ENCODE measurements around the gene HGS.

Gene HGS

DNA sequence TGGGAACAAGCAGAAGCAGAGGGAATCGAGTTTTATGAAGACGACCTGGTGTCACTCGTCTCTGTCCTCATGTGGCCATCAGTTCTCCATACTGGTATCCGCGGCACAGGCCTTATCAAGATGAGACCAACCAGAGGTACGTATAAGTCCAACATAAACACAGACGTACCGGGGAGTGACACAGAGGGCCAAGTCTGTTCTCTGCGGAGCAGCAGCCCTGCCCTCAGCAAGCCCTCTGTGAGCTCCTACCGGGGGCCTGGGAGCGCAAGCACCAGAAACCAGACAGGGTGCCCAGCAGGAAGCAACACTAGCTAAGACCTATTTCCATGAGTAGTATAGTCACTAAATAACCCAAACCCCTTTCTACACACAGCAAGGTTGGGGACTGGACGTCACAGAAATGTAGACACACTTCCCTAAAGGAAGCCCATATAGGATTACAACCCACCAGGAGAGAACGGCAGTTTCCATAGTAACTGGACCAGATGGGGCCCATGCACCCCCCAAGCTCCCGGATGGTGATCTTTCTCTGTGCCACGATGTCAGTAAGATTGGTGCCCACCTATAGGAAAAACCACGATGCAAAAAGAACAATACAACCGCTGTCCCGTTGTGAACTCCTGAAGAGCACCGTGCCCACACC, 1.1 kb upstream of the HGS start:
- DNase-seq (ENCODE audit: extremely low read depth, insufficient read length): no peak
- Histone ChIP-seq H3K27me3 (replicated peaks; ENCODE audit: control insufficient read depth, insufficient read depth, low read length) (no peaks in the 10 kb centered on the region), H3K36me3 (ENCODE audit: control insufficient read depth, insufficient read depth, low read length) (peaks cover 21% of the 10 kb centered on the region), H3K4me3 (replicated peaks; ENCODE audit: low read depth, low read length) (peak overlapping the region; percentile 92)
- TF ChIP-seq, protein P1, sequence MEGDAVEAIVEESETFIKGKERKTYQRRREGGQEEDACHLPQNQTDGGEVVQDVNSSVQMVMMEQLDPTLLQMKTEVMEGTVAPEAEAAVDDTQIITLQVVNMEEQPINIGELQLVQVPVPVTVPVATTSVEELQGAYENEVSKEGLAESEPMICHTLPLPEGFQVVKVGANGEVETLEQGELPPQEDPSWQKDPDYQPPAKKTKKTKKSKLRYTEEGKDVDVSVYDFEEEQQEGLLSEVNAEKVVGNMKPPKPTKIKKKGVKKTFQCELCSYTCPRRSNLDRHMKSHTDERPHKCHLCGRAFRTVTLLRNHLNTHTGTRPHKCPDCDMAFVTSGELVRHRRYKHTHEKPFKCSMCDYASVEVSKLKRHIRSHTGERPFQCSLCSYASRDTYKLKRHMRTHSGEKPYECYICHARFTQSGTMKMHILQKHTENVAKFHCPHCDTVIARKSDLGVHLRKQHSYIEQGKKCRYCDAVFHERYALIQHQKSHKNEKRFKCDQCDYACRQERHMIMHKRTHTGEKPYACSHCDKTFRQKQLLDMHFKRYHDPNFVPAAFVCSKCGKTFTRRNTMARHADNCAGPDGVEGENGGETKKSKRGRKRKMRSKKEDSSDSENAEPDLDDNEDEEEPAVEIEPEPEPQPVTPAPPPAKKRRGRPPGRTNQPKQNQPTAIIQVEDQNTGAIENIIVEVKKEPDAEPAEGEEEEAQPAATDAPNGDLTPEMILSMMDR (IDR thresholded peaks at IDR 0.05; ENCODE audit: insufficient read depth, low read length, poor library complexity, severe bottlenecking): no peak

DNA sequence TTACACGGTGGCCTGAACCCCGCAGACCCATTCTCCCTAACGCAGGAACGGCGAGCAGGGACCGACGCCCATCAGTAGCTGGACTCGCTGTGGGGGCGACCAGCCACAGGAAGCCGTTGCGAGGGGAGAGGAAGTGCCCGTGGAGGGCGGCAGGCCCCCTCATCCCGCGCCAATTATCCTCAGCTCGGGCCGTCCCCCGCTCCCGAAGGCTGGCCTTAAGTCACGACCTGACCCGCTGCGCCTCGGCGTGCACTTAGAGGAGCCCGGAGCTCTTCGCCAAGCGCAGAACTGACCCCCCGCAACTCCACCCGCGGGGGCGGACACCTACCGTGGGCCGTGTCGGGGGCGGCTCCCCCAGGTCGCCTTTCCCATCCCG, 615 bp upstream of the HGS start:
- DNase-seq (ENCODE audit: extremely low read depth, insufficient read length): no peak
- H3K4me3 ChIP-seq (replicated peaks; ENCODE audit: low read depth, low read length): peak overlapping the region; percentile 92
- H3K36me3 ChIP-seq (ENCODE audit: control insufficient read depth, insufficient read depth, low read length): peaks cover 24% of the 10 kb centered on the region
- no peaks in the 10 kb centered on the region for H3K27me3 ChIP-seq (replicated peaks; ENCODE audit: control insufficient read depth, insufficient read depth, low read length)
- TF ChIP-seq, protein P1 (IDR thresholded peaks at IDR 0.05; ENCODE audit: insufficient read depth, low read length, poor library complexity, severe bottlenecking): no peak

- TF ChIP-seq, protein P1 (IDR thresholded peaks at IDR 0.05; ENCODE audit: insufficient read depth, low read length, poor library complexity, severe bottlenecking): no peak
- Histone ChIP-seq H3K4me3 (replicated peaks; ENCODE audit: low read depth, low read length) (peak overlapping the region; percentile 90), H3K36me3 (ENCODE audit: control insufficient read depth, insufficient read depth, low read length) (peaks cover 36% of the 10 kb centered on the region), H3K27me3 (replicated peaks; ENCODE audit: control insufficient read depth, insufficient read depth, low read length) (no peaks in the 10 kb centered on the region)
- DNase-seq (ENCODE audit: extremely low read depth, insufficient read length): no peak
Measured at GRCh38 chr17:81684442-81684911, 666 bp downstream of the HGS start.

DNA sequence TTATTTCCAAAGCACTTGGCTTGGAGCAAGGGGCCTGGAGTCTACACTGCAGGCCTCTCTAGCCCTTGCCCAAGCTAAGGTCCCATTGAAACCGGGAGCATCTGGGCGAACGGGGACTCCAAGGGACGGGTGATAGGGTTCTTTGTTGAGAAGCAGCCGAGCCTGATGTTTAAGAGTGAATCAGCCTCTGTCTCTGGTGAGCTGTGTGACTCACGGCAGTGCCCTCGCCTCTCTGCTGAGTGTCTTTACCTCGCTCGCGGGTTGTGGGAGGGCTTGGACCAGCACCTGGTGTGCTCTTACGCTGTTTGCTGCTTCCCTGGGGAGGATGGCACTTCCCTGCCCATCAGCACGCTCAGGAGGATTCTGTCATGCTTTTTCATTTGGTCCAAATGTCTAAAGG, 1.3 kb downstream of the HGS start:
- DNase-seq (ENCODE audit: extremely low read depth, insufficient read length): no peak
- TF ChIP-seq, protein P1 (IDR thresholded peaks at IDR 0.05; ENCODE audit: insufficient read depth, low read length, poor library complexity, severe bottlenecking): no peak
- H3K27me3 ChIP-seq (replicated peaks; ENCODE audit: control insufficient read depth, insufficient read depth, low read length): no peaks in the 10 kb centered on the region
- peak overlapping the region; percentile 90 for H3K4me3 ChIP-seq (replicated peaks; ENCODE audit: low read depth, low read length)
- peaks cover 39% of the 10 kb centered on the region for H3K36me3 ChIP-seq (ENCODE audit: control insufficient read depth, insufficient read depth, low read length)

DNA sequence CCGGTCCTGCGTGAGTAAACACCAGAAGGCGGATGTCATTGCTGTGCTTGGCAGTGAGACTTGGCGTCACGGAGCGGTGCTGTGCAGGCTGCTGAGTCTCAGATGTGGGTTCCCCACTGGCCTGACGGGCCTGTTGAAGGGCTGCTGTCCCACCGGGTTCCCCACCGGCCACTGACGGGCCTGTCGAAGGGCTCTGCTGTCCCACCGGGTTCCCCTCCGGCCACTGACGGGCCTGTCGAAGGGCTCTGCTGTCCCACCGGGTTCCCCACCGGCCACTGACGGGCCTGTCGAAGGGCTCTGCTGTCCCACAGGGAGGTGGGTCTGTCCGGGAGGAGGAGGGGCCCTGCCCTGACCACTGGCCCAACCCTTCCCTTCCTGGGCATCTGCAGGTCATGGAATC, 2.8 kb downstream of the HGS start:
- H3K36me3 ChIP-seq (ENCODE audit: control insufficient read depth, insufficient read depth, low read length): peaks cover 47% of the 10 kb centered on the region
- TF ChIP-seq, protein P1 (IDR thresholded peaks at IDR 0.05; ENCODE audit: insufficient read depth, low read length, poor library complexity, severe bottlenecking): no peak
- H3K4me3 ChIP-seq (replicated peaks; ENCODE audit: low read depth, low read length): no peak overlapping the region
- no peaks in the 10 kb centered on the region for H3K27me3 ChIP-seq (replicated peaks; ENCODE audit: control insufficient read depth, insufficient read depth, low read length)
- no peak for DNase-seq (ENCODE audit: extremely low read depth, insufficient read length)
